Prostate gland (tissue), 2 donors: ENCODE measurements around the gene ARG1. TPM values are rescaled to one million over a fixed set of nuclear protein-coding genes. Genes with fewer than 3 reads are reported as not detected.

Source experiments
- DNase-seq: peaks from one replicate; pipeline ENCODE4 v3.0.0-alpha.2; 2019; ENCODE audit warnings: low spot score
- H3K27ac ChIP-seq, 2 donors: fragments of 200-600 bp; sonication (generic); 2 replicates each; pipeline ENCODE4 v1.5.1; 2017 to 2019
- H3K27me3 ChIP-seq: fragments of 200-600 bp; sonication (generic); replicated peaks from 2 replicates; pipeline ENCODE4 v1.5.1; 2019; ENCODE audit not compliant: insufficient read depth
- H3K36me3 ChIP-seq, 2 donors: fragments of 200-600 bp; sonication (generic); 1 replicate in 1 of 2; 2 replicates in 1 of 2; pipeline versions ENCODE4 v1.5.1 to v1.8.1; 2017 to 2019
- H3K4me1 ChIP-seq: fragments of 200-600 bp; sonication (generic); replicated peaks from 2 replicates; pipeline ENCODE4 v1.5.1; 2019
- H3K4me3 ChIP-seq, 2 donors: fragments of 200-600 bp; sonication (generic); 2 replicates each; pipeline ENCODE4 v1.5.1; 2017 to 2019
- H3K9me3 ChIP-seq: fragments of 200-600 bp; sonication (generic); 2 replicates; pipeline ENCODE4 v1.5.1; 2017
- CTCF ChIP-seq, 4 experiments: fragments of 200-600 bp in 2 of 4; fragments of 450-650 bp in 2 of 4; sonication (generic) in 2 of 4; IDR thresholded peaks; 1 replicate in 3 of 4; 2 replicates in 1 of 4; pipeline ENCODE4 v1.5.1; 2016 to 2019; ENCODE audit warnings: antibody characterized with exemption in 4 of 4, mild to moderate bottlenecking in 2 of 4, moderate library complexity in 2 of 4
- POLR2A ChIP-seq: fragments of 450-650 bp; IDR thresholded peaks from one replicate; pipeline ENCODE4 v1.6.1; 2016; ENCODE audit warnings: antibody characterized with exemption, mild to moderate bottlenecking
- POLR2AphosphoS5 ChIP-seq: sonication (generic); formaldehyde crosslinking; IDR thresholded peaks from one replicate; pipeline ENCODE4 v1.6.1; 2017; ENCODE audit warnings: antibody characterized with exemption
- WGBS: methylation state at CpG from one replicate; pipeline ENCODE4 v1.1.5; 2018; 5-methylcytosine and 5-hydroxymethylcytosine counted together
- intact Hi-C: fragments of 100-400 bp; cut with DNase I; formaldehyde crosslinking; loops from one replicate; pipeline ENCODE4 v1.14.2; 2022
- total RNA-seq, 2 donors: library from RNA; depleted of rRNA; stranded (reverse); fragments of >200 nt; gene quantifications; one replicate each; pipeline ENCODE4 v1.1.0, GENCODE V29; 2016

Gene ARG1
- total RNA-seq, 2 donors from 2014 or later, result 1.2 to 1.4 TPM

GRCh38 chr6:131575834-131576478, 2.9 kb downstream of the ARG1 start:
- H3K4me3 ChIP-seq, result no peak overlapping the region

GRCh38 chr6:131581523-131581922, 8.5 kb downstream of the ARG1 start:
- intact Hi-C loops, result no loop called here
- Histone ChIP-seq H3K27me3 (no peaks in the 10 kb centered on the region), H3K4me1 (no peaks in the 10 kb centered on the region), H3K9me3 (no peaks in the 10 kb centered on the region), H3K27ac (no peak overlapping the region), H3K4me3 (no peak overlapping the region), H3K36me3 (peaks cover 4 to 9% of the 10 kb centered on the region in 2 donors)
- DNase-seq, result no peak
- no peak for TF ChIP-seq POLR2AphosphoS5
- no peak for TF ChIP-seq POLR2A
- no peak for TF ChIP-seq CTCF (IDR thresholded peaks at IDR 0.05)

More at GRCh38 chr6:131575834-131576478, 2.9 kb downstream of the ARG1 start:
- intact Hi-C loops, result no loop called here
- no peaks in the 10 kb centered on the region for H3K4me1 ChIP-seq
- no peaks in the 10 kb centered on the region for H3K27me3 ChIP-seq
- H3K36me3 ChIP-seq, result no peaks in the 10 kb centered on the region
- H3K9me3 ChIP-seq, result no peaks in the 10 kb centered on the region
- no peak overlapping the region for H3K27ac ChIP-seq
- TF ChIP-seq POLR2A (no peak), CTCF (IDR thresholded peaks at IDR 0.05) (no peak), POLR2AphosphoS5 (no peak)
- DNase-seq, result no peak
- 96% methylated on average over 5 of the region's 5 CpGs for WGBS

DNA sequence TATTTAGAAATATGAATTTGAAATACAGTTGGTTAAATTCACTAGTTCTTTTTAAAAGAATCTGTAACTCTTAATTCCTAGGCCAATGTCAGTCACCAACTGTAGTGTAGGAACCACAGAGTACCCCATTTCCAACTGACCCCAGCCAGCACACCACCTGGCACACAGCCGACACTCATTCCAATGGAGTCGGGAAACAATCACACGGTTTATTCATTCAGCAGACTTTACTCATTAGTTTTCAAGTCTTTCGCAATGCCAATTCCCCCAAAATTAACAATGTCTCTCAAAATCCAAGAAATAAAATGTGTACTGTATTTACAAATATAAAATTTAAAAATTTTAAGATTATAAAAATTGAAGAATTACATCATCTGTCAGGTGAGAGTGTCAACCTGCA, 13.5 kb downstream of the ARG1 start:
- H3K27me3 ChIP-seq, result no peaks in the 10 kb centered on the region
- TF ChIP-seq CTCF (IDR thresholded peaks at IDR 0.05), result no peak
- no peak for TF ChIP-seq POLR2A
- TF ChIP-seq POLR2AphosphoS5, result no peak
- H3K4me1 ChIP-seq, result no peaks in the 10 kb centered on the region
- no peaks in the 10 kb centered on the region for H3K9me3 ChIP-seq
- DNase-seq, result no peak
- no peak overlapping the region for H3K4me3 ChIP-seq
- WGBS, result 94% methylated on average over 4 of the region's 4 CpGs
- intact Hi-C loops, result no loop called here
- H3K27ac ChIP-seq, result no peak overlapping the region
- H3K36me3 ChIP-seq, result peaks cover 8 to 13% of the 10 kb centered on the region in 2 donors

GRCh38 chr6:131587909-131588308, 14.9 kb downstream of the ARG1 start:
- no peaks in the 10 kb centered on the region for H3K27me3 ChIP-seq
- no peaks in the 10 kb centered on the region for H3K9me3 ChIP-seq
- 89% methylated on average over 4 of the region's 4 CpGs for WGBS
- no peak overlapping the region for H3K4me3 ChIP-seq
- H3K4me1 ChIP-seq, result no peaks in the 10 kb centered on the region
- no peak for DNase-seq
- no peak overlapping the region for H3K27ac ChIP-seq
- peaks cover 7 to 13% of the 10 kb centered on the region in 2 donors for H3K36me3 ChIP-seq
- TF ChIP-seq CTCF (IDR thresholded peaks at IDR 0.05), result no peak
- TF ChIP-seq POLR2AphosphoS5, result no peak
- TF ChIP-seq POLR2A, result no peak
- intact Hi-C loops, result no loop called here

GRCh38 chr6:131588643-131589042, 15.6 kb downstream of the ARG1 start:
- intact Hi-C loops, result no loop called here
- TF ChIP-seq POLR2AphosphoS5 (no peak), CTCF (IDR thresholded peaks at IDR 0.05) (no peak), POLR2A (no peak)
- H3K4me3 ChIP-seq, result no peak overlapping the region
- no peaks in the 10 kb centered on the region for H3K4me1 ChIP-seq
- no peaks in the 10 kb centered on the region for H3K9me3 ChIP-seq
- no peaks in the 10 kb centered on the region for H3K27me3 ChIP-seq
- no peak overlapping the region for H3K27ac ChIP-seq
- H3K36me3 ChIP-seq, result peaks cover 5 to 8% of the 10 kb centered on the region in 2 donors
- no peak for DNase-seq
- WGBS, result 83% methylated on average over 2 of the region's 2 CpGs
